SK-N-SH (cell line): ENCODE data around the gene PARD3B. TPM values are rescaled to one million over a fixed set of nuclear protein-coding genes. Genes with fewer than 3 reads are reported as not detected.
A peak's percentile ranks its signal among the peaks of the same experiment; 100 is the strongest.

ENCODE experiments used
- CTCF ChIP-seq: fragments of 200-600 bp; sonication (generic); IDR thresholded peaks from 2 replicates; pipeline ENCODE4 v1.6.1; 2017; ENCODE audit warnings: antibody characterized with exemption, mild to moderate bottlenecking, moderate library complexity
- ELF1 ChIP-seq: IDR thresholded peaks from 2 replicates; pipeline ENCODE4 v1.4.0; 2012
- FOXJ3 ChIP-seq: sonication (generic); formaldehyde crosslinking; IDR thresholded peaks from 2 replicates; pipeline ENCODE4 v1.5.1; 2020; ENCODE audit warnings: mild to moderate bottlenecking, missing genetic modification reagents
- FOXM1 ChIP-seq: IDR thresholded peaks from 2 replicates; pipeline ENCODE4 v1.4.0; 2012; ENCODE audit warnings: low read depth, mild to moderate bottlenecking
- GABPA ChIP-seq: IDR thresholded peaks from 2 replicates; pipeline ENCODE4 v1.4.0; 2012; ENCODE audit warnings: low read depth, mild to moderate bottlenecking
- IRF3 ChIP-seq: fragments of 150-350 bp; IDR thresholded peaks from 2 replicates; pipeline ENCODE4 v1.6.1; 2016; ENCODE audit warnings: mild to moderate bottlenecking, low read depth, low read length
- MXI1 ChIP-seq: IDR thresholded peaks from 2 replicates; pipeline ENCODE4 v1.6.1; 2012; ENCODE audit warnings: mild to moderate bottlenecking, low read depth, low read length, improper control_type of control experiment
- NRF1 ChIP-seq: IDR thresholded peaks from 2 replicates; pipeline ENCODE4 v1.6.1; 2012; ENCODE audit warnings: low read depth, mild to moderate bottlenecking, low read length
- PBX3 ChIP-seq: IDR thresholded peaks from 2 replicates; pipeline ENCODE4; 2012
- POLR2AphosphoS5 ChIP-seq: IDR thresholded peaks from 2 replicates; pipeline ENCODE4 v1.6.1; 2012; ENCODE audit warnings: low read depth, low read length
- RAD21 ChIP-seq: IDR thresholded peaks from 2 replicates; pipeline ENCODE4 v1.6.1; 2012; ENCODE audit warnings: mild to moderate bottlenecking, low read length
- RFX5 ChIP-seq: IDR thresholded peaks from 2 replicates; pipeline ENCODE4 v1.6.1; 2012; ENCODE audit warnings: mild to moderate bottlenecking, improper control_type of control experiment, low read length
- SMC3 ChIP-seq: IDR thresholded peaks from 2 replicates; pipeline ENCODE4 v1.6.1; 2012; ENCODE audit warnings: low read depth, low read length, improper control_type of control experiment
- TCF12 ChIP-seq: IDR thresholded peaks from 2 replicates; pipeline ENCODE4 v1.4.0; 2012
- YY1 ChIP-seq: IDR thresholded peaks from 2 replicates; pipeline ENCODE4 v1.4.0; 2012; ENCODE audit warnings: low read depth, mild to moderate bottlenecking
- polyA plus RNA-seq, 3 experiments: library from polyadenylated mRNA; depleted of rRNA; stranded (reverse); fragments of >200 nt; gene quantifications; 2 replicates each; pipeline ENCODE4 v1.2.3, GENCODE V29; 2012
- TF ChIP-seq, protein P1 (sequence below): IDR thresholded peaks from 2 replicates; pipeline ENCODE4 v1.4.0; 2012; ENCODE audit warnings: low read depth, borderline replicate concordance
- TF ChIP-seq, protein P2 (sequence below): IDR thresholded peaks from 2 replicates; pipeline ENCODE4 v1.6.1; 2012; ENCODE audit warnings: mild to moderate bottlenecking, low read depth, low read length, moderate library complexity

The PARD3B gene
- polyA plus RNA-seq, 1 of the 3 experiments (the other 2 are of a cell fraction) = 0.87 TPM

DNA sequence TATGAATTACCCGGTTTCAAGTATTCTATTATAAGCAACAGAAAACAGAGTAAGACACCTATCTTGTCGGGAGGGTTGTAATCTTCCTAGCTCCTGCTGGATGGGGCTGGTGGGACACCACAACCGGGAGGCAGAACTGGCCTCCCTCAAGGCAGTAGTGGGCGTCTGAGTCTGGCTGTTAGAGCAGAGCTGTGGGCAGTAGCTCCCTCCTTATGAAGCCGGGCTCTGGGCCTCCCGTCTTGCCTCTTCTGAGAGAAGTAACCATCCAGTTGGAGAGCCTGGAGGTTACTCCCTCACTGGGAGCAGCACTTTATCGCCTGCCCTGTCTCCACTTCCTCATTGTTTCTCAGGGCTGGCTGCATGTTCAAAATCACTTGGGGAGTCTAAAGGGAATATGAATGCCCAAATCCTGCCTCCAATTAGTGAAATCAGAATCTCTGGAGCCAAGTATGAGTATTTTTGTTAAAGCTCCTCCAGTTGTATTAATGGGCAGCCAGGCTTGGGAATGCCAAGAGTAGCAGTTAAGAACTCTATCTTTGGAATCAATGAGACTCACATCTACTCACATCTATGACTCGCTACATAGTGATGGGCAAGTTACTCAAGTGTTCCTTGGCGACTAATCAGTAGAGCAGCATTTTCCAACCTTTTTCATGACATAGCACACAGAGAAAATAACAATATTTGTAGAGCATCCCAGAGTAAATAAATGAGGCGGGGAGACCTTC lies 1109.8 kb downstream of the PARD3B start (continued):
- TF ChIP-seq CTCF = no peak
- TF ChIP-seq, protein P1, sequence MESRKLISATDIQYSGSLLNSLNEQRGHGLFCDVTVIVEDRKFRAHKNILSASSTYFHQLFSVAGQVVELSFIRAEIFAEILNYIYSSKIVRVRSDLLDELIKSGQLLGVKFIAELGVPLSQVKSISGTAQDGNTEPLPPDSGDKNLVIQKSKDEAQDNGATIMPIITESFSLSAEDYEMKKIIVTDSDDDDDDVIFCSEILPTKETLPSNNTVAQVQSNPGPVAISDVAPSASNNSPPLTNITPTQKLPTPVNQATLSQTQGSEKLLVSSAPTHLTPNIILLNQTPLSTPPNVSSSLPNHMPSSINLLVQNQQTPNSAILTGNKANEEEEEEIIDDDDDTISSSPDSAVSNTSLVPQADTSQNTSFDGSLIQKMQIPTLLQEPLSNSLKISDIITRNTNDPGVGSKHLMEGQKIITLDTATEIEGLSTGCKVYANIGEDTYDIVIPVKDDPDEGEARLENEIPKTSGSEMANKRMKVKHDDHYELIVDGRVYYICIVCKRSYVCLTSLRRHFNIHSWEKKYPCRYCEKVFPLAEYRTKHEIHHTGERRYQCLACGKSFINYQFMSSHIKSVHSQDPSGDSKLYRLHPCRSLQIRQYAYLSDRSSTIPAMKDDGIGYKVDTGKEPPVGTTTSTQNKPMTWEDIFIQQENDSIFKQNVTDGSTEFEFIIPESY = no peak
- peak; percentile 17; the same call in 1 of the 2 replicates for TF ChIP-seq POLR2AphosphoS5
- TF ChIP-seq SMC3 = no peak
- TF ChIP-seq MXI1 = no peak
- TF ChIP-seq PBX3 = peak; percentile 20; the same call in 1 of the 2 replicates
- no peak for TF ChIP-seq FOXJ3 (CRISPR knock-in tag)
- no peak for TF ChIP-seq RFX5
- TF ChIP-seq YY1 = no peak
- TF ChIP-seq GABPA = no peak
- TF ChIP-seq IRF3 = no peak
- no peak for TF ChIP-seq NRF1
- 0 out of 2 replicates have a peak, but pooled peaks have one; percentile 33 for TF ChIP-seq ELF1
- TF ChIP-seq FOXM1 = 0 out of 2 replicates have a peak, but pooled peaks have one; percentile 24
- TF ChIP-seq, protein P2, sequence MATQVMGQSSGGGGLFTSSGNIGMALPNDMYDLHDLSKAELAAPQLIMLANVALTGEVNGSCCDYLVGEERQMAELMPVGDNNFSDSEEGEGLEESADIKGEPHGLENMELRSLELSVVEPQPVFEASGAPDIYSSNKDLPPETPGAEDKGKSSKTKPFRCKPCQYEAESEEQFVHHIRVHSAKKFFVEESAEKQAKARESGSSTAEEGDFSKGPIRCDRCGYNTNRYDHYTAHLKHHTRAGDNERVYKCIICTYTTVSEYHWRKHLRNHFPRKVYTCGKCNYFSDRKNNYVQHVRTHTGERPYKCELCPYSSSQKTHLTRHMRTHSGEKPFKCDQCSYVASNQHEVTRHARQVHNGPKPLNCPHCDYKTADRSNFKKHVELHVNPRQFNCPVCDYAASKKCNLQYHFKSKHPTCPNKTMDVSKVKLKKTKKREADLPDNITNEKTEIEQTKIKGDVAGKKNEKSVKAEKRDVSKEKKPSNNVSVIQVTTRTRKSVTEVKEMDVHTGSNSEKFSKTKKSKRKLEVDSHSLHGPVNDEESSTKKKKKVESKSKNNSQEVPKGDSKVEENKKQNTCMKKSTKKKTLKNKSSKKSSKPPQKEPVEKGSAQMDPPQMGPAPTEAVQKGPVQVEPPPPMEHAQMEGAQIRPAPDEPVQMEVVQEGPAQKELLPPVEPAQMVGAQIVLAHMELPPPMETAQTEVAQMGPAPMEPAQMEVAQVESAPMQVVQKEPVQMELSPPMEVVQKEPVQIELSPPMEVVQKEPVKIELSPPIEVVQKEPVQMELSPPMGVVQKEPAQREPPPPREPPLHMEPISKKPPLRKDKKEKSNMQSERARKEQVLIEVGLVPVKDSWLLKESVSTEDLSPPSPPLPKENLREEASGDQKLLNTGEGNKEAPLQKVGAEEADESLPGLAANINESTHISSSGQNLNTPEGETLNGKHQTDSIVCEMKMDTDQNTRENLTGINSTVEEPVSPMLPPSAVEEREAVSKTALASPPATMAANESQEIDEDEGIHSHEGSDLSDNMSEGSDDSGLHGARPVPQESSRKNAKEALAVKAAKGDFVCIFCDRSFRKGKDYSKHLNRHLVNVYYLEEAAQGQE = no peak
- no peak for TF ChIP-seq RAD21
- TF ChIP-seq TCF12 = peak; percentile 58; the same call in 1 of the 2 replicates
